Placental pericyte (primary cell): ENCODE data around the gene CD207. TPM values are rescaled to one million over a fixed set of nuclear protein-coding genes. Genes with fewer than 3 reads are reported as not detected.

Experiments used
- small RNA-seq: library from RNA; depleted of rRNA; stranded (forward); fragments of <200 nt; gene quantifications from one replicate; pipeline ENCODE3, GENCODE V24; 2012; ENCODE audit warnings: low replicate concordance
- total RNA-seq: library from RNA; depleted of rRNA; stranded (reverse); fragments of >200 nt; gene quantifications from 2 replicates; pipeline ENCODE4 v1.2.3, GENCODE V29; 2012

CD207 gene
- not detected in 2 replicates for total RNA-seq

GRCh38 chr2:70835643-70836042 lies at the start of gene CD207:
CD207 (minus strand) TSS chr2:70835816; CDS start chr2:70835776, 40 bp downstream.

DNA sequence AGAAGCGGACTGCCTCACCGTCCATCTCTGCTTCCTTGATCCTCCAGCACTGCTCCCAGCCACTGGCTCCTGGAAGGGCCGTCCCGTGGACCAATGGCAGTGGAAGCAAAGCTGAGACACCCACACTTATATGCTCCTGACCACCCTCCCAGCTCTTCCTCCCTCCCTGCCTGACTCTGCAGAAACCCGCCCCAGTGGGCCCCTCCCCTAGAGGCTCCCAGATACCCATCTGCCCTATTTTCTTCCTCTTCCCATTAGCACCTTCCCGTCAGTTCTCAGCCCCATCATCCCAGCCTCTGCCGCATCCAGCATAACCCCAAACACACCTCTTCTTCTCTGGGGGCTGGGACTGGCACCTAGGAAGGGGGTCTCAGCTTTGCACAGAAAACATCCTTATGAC lies 15.1 kb downstream of the CD207 start, which contains the start of gene CLEC4F:
CLEC4F (minus strand) TSS at position 101 of the 400 bp plus-strand sequence; CDS start at position 25, 76 bp downstream.

DNA sequence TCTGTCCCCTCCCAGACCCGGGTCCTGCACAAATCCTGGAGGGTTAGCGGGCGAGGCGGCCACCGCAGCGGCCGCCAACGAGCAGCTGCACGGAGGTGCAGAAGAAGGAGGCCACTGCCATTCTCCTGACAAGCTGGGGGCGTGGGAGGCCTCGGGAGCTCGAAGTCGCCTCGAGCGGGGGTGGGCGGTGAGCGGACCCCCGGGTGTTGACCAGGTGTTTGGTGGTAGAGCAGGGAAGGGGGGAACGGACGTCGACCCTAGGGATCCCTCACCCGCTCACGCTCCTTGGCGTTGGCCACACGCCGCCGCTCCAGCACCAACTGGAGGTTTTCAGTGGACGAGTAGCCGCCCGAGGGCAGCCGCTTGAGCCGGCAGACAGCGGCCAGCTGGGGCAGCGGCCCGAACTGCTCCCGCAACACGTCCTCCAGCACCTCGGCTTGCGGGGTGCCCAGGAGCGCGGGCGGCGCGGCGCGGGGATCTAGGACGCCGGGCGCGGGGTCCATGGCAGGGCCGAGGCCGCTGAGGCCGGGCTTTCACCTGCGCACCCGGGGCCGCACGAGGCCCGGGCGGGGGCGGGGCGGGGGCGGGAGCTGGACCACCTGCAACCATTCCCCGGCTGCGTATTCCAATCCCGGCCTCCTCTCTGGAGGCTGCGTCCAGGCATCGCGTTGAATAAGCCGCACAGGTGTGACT lies 45.3 kb downstream of the CD207 start, which contains the start of gene FIGLA:
FIGLA (minus strand) TSS at position 508 of the 693 bp plus-strand sequence; CDS start at position 503, 5 bp downstream.

Small RNA genes within 50 kb of the gene (small RNA-seq; reads per million reads assigned to genes)
- gene HMGN2P21, result not detected

Other genes starting within 250 kb of the CD207 start
- 0.14 TPM in 1 of 2 replicates, not detected in the other for gene ADD2, start 67.6 kb downstream of the CD207 start, total RNA-seq
- gene FIGLA, start 45.2 kb downstream of the CD207 start, total RNA-seq, result not detected in 2 replicates
- gene CLEC4F, start 15.2 kb downstream of the CD207 start, total RNA-seq, result not detected in 2 replicates
- gene VAX2, start 64.8 kb upstream of the CD207 start, total RNA-seq, result 2.6 and 4.2 TPM in 2 replicates
- gene ATP6V1B1, start 100.1 kb upstream of the CD207 start, total RNA-seq, result 1.9 TPM in 1 of 2 replicates, not detected in the other
- 0.72 and 1.3 TPM in 2 replicates for gene ANKRD53, start 142.8 kb upstream of the CD207 start, total RNA-seq
- 27.1 and 43.5 TPM in 2 replicates for gene TEX261, start 159.1 kb upstream of the CD207 start, total RNA-seq
- 46.4 and 62.4 TPM in 2 replicates for gene NAGK, start 232.8 kb upstream of the CD207 start, total RNA-seq